GM12878 (cell line): ENCODE results near the gene MAP3K7CL. TPM values are rescaled to one million over a fixed set of nuclear protein-coding genes. Genes with fewer than 3 reads are reported as not detected.
A peak's percentile ranks its signal among the peaks of the same experiment; 100 is the strongest.

ENCODE experiments used
- BCLAF1 ChIP-seq: fragments of 450-650 bp; IDR thresholded peaks from 2 replicates; pipeline ENCODE4 v1.6.1; 2017; ENCODE audit warnings: antibody characterized with exemption, mild to moderate bottlenecking, moderate library complexity
- BMI1 ChIP-seq: fragments of 450-650 bp; IDR thresholded peaks from 2 replicates; pipeline ENCODE4 v1.6.1; 2016; ENCODE audit warnings: mild to moderate bottlenecking, moderate library complexity, borderline replicate concordance
- CHD4 ChIP-seq: fragments of 200-600 bp; sonication (generic); IDR thresholded peaks from 2 replicates; pipeline ENCODE4 v1.6.1; 2016; ENCODE audit warnings: mild to moderate bottlenecking
- CUX1 ChIP-seq: IDR thresholded peaks from 2 replicates; pipeline ENCODE4 v1.6.1; 2012; ENCODE audit warnings: improper control_type of control experiment, low read depth, low read length; ENCODE audit not compliant: insufficient replicate concordance
- E2F4 ChIP-seq: IDR thresholded peaks from 2 replicates; pipeline ENCODE4 v1.6.1; 2012; ENCODE audit warnings: low read depth, low read length, improper control_type of control experiment
- ELK1 ChIP-seq: IDR thresholded peaks from 2 replicates; pipeline ENCODE4 v1.6.1; 2012; ENCODE audit warnings: low read depth, low read length, improper control_type of control experiment
- FOXM1 ChIP-seq: IDR thresholded peaks from 2 replicates; pipeline ENCODE4 v1.6.1; 2012; ENCODE audit warnings: low read depth, mild to moderate bottlenecking, inconsistent platforms, low read length, moderate library complexity
- IKZF1 ChIP-seq: fragments of 450-650 bp; conservative IDR thresholded peaks from 2 replicates; pipeline ENCODE4 v1.6.1; 2017; ENCODE audit warnings: antibody characterized with exemption, mild to moderate bottlenecking
- IRF4 ChIP-seq: IDR thresholded peaks from 2 replicates; pipeline ENCODE4 v1.6.1; 2011; ENCODE audit warnings: low read depth, low read length
- IRF5 ChIP-seq: fragments of 450-650 bp; IDR thresholded peaks from 2 replicates; pipeline ENCODE4 v1.6.1; 2017; ENCODE audit warnings: borderline replicate concordance
- JUNB ChIP-seq: IDR thresholded peaks from 2 replicates; pipeline ENCODE4 v1.6.1; 2016; ENCODE audit warnings: antibody characterized with exemption, mild to moderate bottlenecking
- LARP7 ChIP-seq: fragments of 450-650 bp; IDR thresholded peaks from 2 replicates; pipeline ENCODE4 v1.6.1; 2017; ENCODE audit warnings: mild to moderate bottlenecking
- MLLT1 ChIP-seq: fragments of 450-650 bp; IDR thresholded peaks from 2 replicates; pipeline ENCODE4 v1.6.1; 2016; ENCODE audit warnings: mild to moderate bottlenecking
- NFYB ChIP-seq: IDR thresholded peaks from 2 replicates; pipeline ENCODE4 v1.6.1; 2011; ENCODE audit warnings: low read depth, mild to moderate bottlenecking, low read length, improper control_type of control experiment, moderate library complexity; ENCODE audit not compliant: insufficient read depth
- RBBP5 ChIP-seq: fragments of 200-600 bp; sonication (generic); conservative IDR thresholded peaks from 2 replicates; pipeline ENCODE4 v1.6.1; 2016
- SMARCA5 ChIP-seq: fragments of 450-650 bp; IDR thresholded peaks from 2 replicates; pipeline ENCODE4 v1.6.1; 2017; ENCODE audit warnings: mild to moderate bottlenecking
- SRF ChIP-seq, 2 experiments: IDR thresholded peaks; 2 replicates each; pipeline ENCODE4 v1.6.1; 2011; ENCODE audit warnings: low read depth in 2 of 2, low read length in 2 of 2, mild to moderate bottlenecking in 1 of 2, moderate library complexity in 1 of 2
- YY1 ChIP-seq: IDR thresholded peaks from 2 replicates; pipeline ENCODE4 v1.6.1; 2011; ENCODE audit warnings: low read depth, mild to moderate bottlenecking, low read length
- ZNF274 ChIP-seq: IDR thresholded peaks from one replicate; pipeline ENCODE4 v1.8.0; 2011; ENCODE audit not compliant: insufficient read length, insufficient read depth
- polyA plus RNA-seq, 11 experiments: library from polyadenylated mRNA; depleted of rRNA in 4 of 11; unstranded in 6 of 11; stranded (reverse) in 5 of 11; fragments of >200 nt; fragmentation: Nextera tagmentation in 4 of 11; fragmentation: Illumina TruSeq in 1 of 11; extraction: Ambion mirVana in 4 of 11; extraction: Trizol in 1 of 11; gene quantifications; 1 replicate in 1 of 11; 2 replicates in 10 of 11; pipeline versions ENCODE4 v1.2.1 to v1.2.3, GENCODE V29; 2011 to 2016; ENCODE audit warnings: inconsistent platforms in 2 of 11, missing spikeins in 2 of 11, low read depth in 1 of 11
- total RNA-seq, 4 experiments: library from RNA; depleted of rRNA in 3 of 4; stranded (reverse); fragments of >200 nt in 3 of 4; fragmentation: Illumina TruSeq in 1 of 4; extraction: Trizol in 1 of 4; gene quantifications; 2 replicates each; pipeline versions ENCODE4 v1.2.1 to v1.2.3, GENCODE V29; 2013 to 2021

The MAP3K7CL gene
- total and polyA plus RNA-seq, 10 of the 15 experiments (the other 5 are each of a cell fraction or from before 2014, with no cell fraction given), result 3.2 to 19.7 (median 6.6) TPM

GRCh38 chr21:29148530-29148929 is 18.1 kb downstream of the MAP3K7CL start (continued):
- no peak for TF ChIP-seq CUX1
- TF ChIP-seq E2F4, result no peak
- TF ChIP-seq FOXM1, result no peak
- TF ChIP-seq ELK1, result no peak
- no peak for TF ChIP-seq YY1
- TF ChIP-seq NFYB, result no peak
- no peak for TF ChIP-seq JUNB
- no peak for TF ChIP-seq IRF5
- no peak for TF ChIP-seq IRF4
- TF ChIP-seq SRF (IDR thresholded peaks at IDR 0.05; ENCODE audit: low read depth in 2 of 2, low read length in 2 of 2), result no peak
- 0 out of 2 replicates have a peak, but pooled peaks have one; percentile 50 for TF ChIP-seq MLLT1
- TF ChIP-seq CHD4, result no peak
- TF ChIP-seq SMARCA5, result no peak
- peak; percentile 62; the same call in 1 of the 2 replicates for TF ChIP-seq IKZF1
- no peak for TF ChIP-seq BMI1
- no peak for TF ChIP-seq ZNF274
- TF ChIP-seq BCLAF1, result no peak
- no peak for TF ChIP-seq LARP7
- TF ChIP-seq RBBP5, result no peak
